Measurements from ENCODE around the gene SREBF2. TPM values are rescaled to one million over a fixed set of nuclear protein-coding genes. Genes with fewer than 3 reads are reported as not detected.

Gene SREBF2
- total and polyA plus RNA-seq, 2 donors (not counting 3 experiments of a cell fraction or from before 2014, with no cell fraction given), result 101 to 136 TPM

GRCh38 chr22:41819257-41819656 is 13.6 kb upstream of the SREBF2 start:
- intact Hi-C loops (cut with micrococcal nuclease), result no loop called here
- no peak overlapping the region for H3K27ac ChIP-seq (ENCODE audit: insufficient read depth, low read depth, low read length)
- POLR2A ChIA-PET, result no interaction called here
- no peaks in the 10 kb centered on the region for H3K4me1 ChIP-seq (ENCODE audit: control insufficient read depth, extremely low read depth, insufficient read depth, low read length)
- CTCF ChIA-PET, result interaction anchor here (1.6 to 1.8 kb wide), 2 partner anchors 8 to 72 kb away, joined by 3 to 8 read pairs; no protein-coding TSS in a partner anchor
- no peaks in the 10 kb centered on the region for H4K20me1 ChIP-seq (replicated peaks; ENCODE audit: control insufficient read depth, extremely low read depth, insufficient read depth, low read length)
- TF ChIP-seq GATA2 (IDR thresholded peaks at IDR 0.05; ENCODE audit: insufficient read depth, insufficient read length, low read depth, low read length) (no peak), EZH2 (IDR thresholded peaks at IDR 0.05; ENCODE audit: borderline replicate concordance, low read depth, low read length, severe bottlenecking) (no peak), MYC (IDR thresholded peaks at IDR 0.05; ENCODE audit: low read depth, low read length) (no peak), POLR2A (IDR thresholded peaks at IDR 0.05; ENCODE audit: low read depth, low read length) (no peak), MAX (IDR thresholded peaks at IDR 0.05; ENCODE audit: insufficient read depth, insufficient read length) (no peak), FOS (IDR thresholded peaks at IDR 0.05; ENCODE audit: borderline replicate concordance, insufficient read depth, low read length) (no peak), JUN (IDR thresholded peaks at IDR 0.05; ENCODE audit: borderline replicate concordance, insufficient read depth, insufficient read length, low read depth) (no peak), POLR2AphosphoS5 (IDR thresholded peaks at IDR 0.05; ENCODE audit: insufficient read depth, low read depth, low read length) (no peak)
- TF ChIP-seq, protein P1, sequence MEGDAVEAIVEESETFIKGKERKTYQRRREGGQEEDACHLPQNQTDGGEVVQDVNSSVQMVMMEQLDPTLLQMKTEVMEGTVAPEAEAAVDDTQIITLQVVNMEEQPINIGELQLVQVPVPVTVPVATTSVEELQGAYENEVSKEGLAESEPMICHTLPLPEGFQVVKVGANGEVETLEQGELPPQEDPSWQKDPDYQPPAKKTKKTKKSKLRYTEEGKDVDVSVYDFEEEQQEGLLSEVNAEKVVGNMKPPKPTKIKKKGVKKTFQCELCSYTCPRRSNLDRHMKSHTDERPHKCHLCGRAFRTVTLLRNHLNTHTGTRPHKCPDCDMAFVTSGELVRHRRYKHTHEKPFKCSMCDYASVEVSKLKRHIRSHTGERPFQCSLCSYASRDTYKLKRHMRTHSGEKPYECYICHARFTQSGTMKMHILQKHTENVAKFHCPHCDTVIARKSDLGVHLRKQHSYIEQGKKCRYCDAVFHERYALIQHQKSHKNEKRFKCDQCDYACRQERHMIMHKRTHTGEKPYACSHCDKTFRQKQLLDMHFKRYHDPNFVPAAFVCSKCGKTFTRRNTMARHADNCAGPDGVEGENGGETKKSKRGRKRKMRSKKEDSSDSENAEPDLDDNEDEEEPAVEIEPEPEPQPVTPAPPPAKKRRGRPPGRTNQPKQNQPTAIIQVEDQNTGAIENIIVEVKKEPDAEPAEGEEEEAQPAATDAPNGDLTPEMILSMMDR (IDR thresholded peaks at IDR 0.05; ENCODE audit: extremely low read depth in 1 of 2, insufficient read depth in 1 of 2, low read depth in 1 of 2, low read length in 2 of 2), result no peak
- H3K36me3 ChIP-seq (ENCODE audit: control insufficient read depth in 2 of 2, extremely low read depth in 1 of 2, insufficient read depth in 2 of 2, low read length in 2 of 2), result no peaks in the 10 kb centered on the region
- H3K9me3 ChIP-seq (replicated peaks; ENCODE audit: control insufficient read depth, insufficient read depth, low read length), result no peaks in the 10 kb centered on the region
- BruUV-seq (replicated peaks), result no TSS peak
- H3K27me3 ChIP-seq (ENCODE audit: control insufficient read depth in 2 of 2, insufficient read depth in 2 of 2, low read length in 2 of 2), result no peaks in the 10 kb centered on the region
- H3K9ac ChIP-seq (replicated peaks; ENCODE audit: extremely low read depth, insufficient read depth, low read length), result no peak overlapping the region
- H3K4me2 ChIP-seq (ENCODE audit: insufficient read depth, low read length), result no peak overlapping the region
- DNase-seq (ENCODE audit: low read depth, low spot score) (no peak), FAIRE-seq (no peak)
- no peak overlapping the region for H3K4me3 ChIP-seq (replicated peaks in 1 of 3; ENCODE audit: insufficient read depth in 1 of 3, low read depth in 1 of 3, low read length in 3 of 3)
- H2AFZ ChIP-seq (ENCODE audit: low read depth, low read length), result no peak overlapping the region
- no peaks in the 10 kb centered on the region for H3K79me2 ChIP-seq (ENCODE audit: control insufficient read depth, insufficient read depth, low read length)
- dilution Hi-C loops (cut with MboI; ENCODE audit: extremely low pct_ligation_motif_present, low sequenced_read_pairs), result no loop called here
- H3K9me1 ChIP-seq (replicated peaks; ENCODE audit: control insufficient read depth, extremely low read depth, insufficient read depth, low read length), result no peaks in the 10 kb centered on the region

Measured in endothelial cell of umbilical vein (primary cell).